Caco-2 (cell line): ENCODE results near the gene ZFP69. TPM values are rescaled to one million over a fixed set of nuclear protein-coding genes. Genes with fewer than 3 reads are reported as not detected.

Experiments
- BruUV-seq: library from RNA; stranded (reverse); fragments of 400-500 nt; replicated peaks from 2 replicates; lab custom pipeline; 2021; lab: Mats Ljungman, UMichigan
- CTCF ChIA-PET: fragments of 300-600 bp; sonication (Branson Sonifier 250); formaldehyde crosslinking; loops from one replicate; lab custom pipeline; 2022; ENCODE audit warnings: antibody characterized with exemption; lab: Charles Lee
- POLR2A ChIA-PET: fragments of 300-600 bp; sonication (Branson Sonifier 250); formaldehyde crosslinking; loops from one replicate; lab custom pipeline; 2022; ENCODE audit warnings: antibody characterized with exemption; lab: Charles Lee
- DNase-seq, 2 experiments: peaks; one replicate each; pipeline versions ENCODE4 v3.0.0 to v3.0.0-alpha.2; 2020 to 2022
- H3K27me3 ChIP-seq: replicated peaks from 2 replicates; pipeline ENCODE4 v1.6.0; 2011; ENCODE audit warnings: low read length; ENCODE audit not compliant: control insufficient read depth, insufficient read depth
- H3K36me3 ChIP-seq: 2 replicates; pipeline ENCODE4 v1.5.1; 2011; ENCODE audit warnings: low read length; ENCODE audit not compliant: control insufficient read depth, insufficient read depth
- H3K4me1 ChIP-seq: fragments of 250-450 bp; sonication (Bioruptor Pico); 2 replicates; pipeline ENCODE4 v1.5.1; 2020; ENCODE audit warnings: mild to moderate bottlenecking
- H3K4me3 ChIP-seq: 2 replicates; pipeline ENCODE4 v1.5.1; 2011; ENCODE audit warnings: low read depth, mild to moderate bottlenecking, control low read depth, low read length
- H3K9me3 ChIP-seq: fragments of 250-450 bp; sonication (Bioruptor Pico); 2 replicates; pipeline ENCODE4 v1.5.1; 2020; ENCODE audit warnings: mild to moderate bottlenecking, moderate library complexity
- H3K27ac Mint-ChIP-seq: one replicate; pipeline ENCODE4 v1.8.0; 2022; ENCODE audit warnings: mixed read lengths; ENCODE audit not compliant: unreplicated experiment
- H3K27me3 Mint-ChIP-seq: one replicate; pipeline ENCODE4 v1.8.0; 2022; ENCODE audit warnings: mixed read lengths; ENCODE audit not compliant: insufficient read depth, unreplicated experiment
- H3K36me3 Mint-ChIP-seq: one replicate; pipeline ENCODE4 v1.8.0; 2022; ENCODE audit warnings: mild to moderate bottlenecking, mixed read lengths; ENCODE audit not compliant: insufficient read depth, unreplicated experiment
- H3K4me1 Mint-ChIP-seq: one replicate; pipeline ENCODE4 v1.8.0; 2022; ENCODE audit warnings: low read depth, mixed read lengths; ENCODE audit not compliant: unreplicated experiment
- H3K4me3 Mint-ChIP-seq: one replicate; pipeline ENCODE4 v1.8.0; 2022; ENCODE audit warnings: mild to moderate bottlenecking, moderate library complexity, mixed read lengths; ENCODE audit not compliant: unreplicated experiment
- H3K9me3 Mint-ChIP-seq: one replicate; pipeline ENCODE4 v1.8.0; 2022; ENCODE audit warnings: mixed read lengths; ENCODE audit not compliant: unreplicated experiment
- CTCF ChIP-seq, 2 experiments: fragments of 200-600 bp in 1 of 2; IDR thresholded peaks; 1 replicate in 1 of 2; 2 replicates in 1 of 2; pipeline versions ENCODE4 v1.5.1 to v1.8.0; 2011 to 2022; ENCODE audit warnings: antibody characterized with exemption in 1 of 2, control low read depth in 1 of 2, inconsistent platforms in 1 of 2, low read depth in 1 of 2, low read length in 1 of 2, mild to moderate bottlenecking in 1 of 2, moderate library complexity in 1 of 2; ENCODE audit not compliant: insufficient read depth in 1 of 2, severe bottlenecking in 1 of 2, unreplicated experiment in 1 of 2
- intact Hi-C: fragments of 100-400 bp; cut with micrococcal nuclease; formaldehyde crosslinking; loops from one replicate; pipeline ENCODE4 v1.10.0; 2022; ENCODE audit not compliant: unreplicated experiment
- total RNA-seq: library from RNA; stranded (reverse); gene quantifications from 2 replicates; pipeline ENCODE4 v1.2.3, GENCODE V29; 2022

Gene ZFP69
- total RNA-seq, 1 experiment from 2014 or later, result 2.5 TPM

GRCh38 chr1:40539338-40539737 is 62.2 kb downstream of the ZFP69 start:
- BruUV-seq, result no TSS peak
- H3K4me1 Mint-ChIP-seq, result no peaks in the 10 kb centered on the region
- H3K4me1 ChIP-seq, result no peaks in the 10 kb centered on the region
- no peak overlapping the region for H3K4me3 ChIP-seq
- no peak for TF ChIP-seq CTCF (IDR thresholded peaks at IDR 0.05; ENCODE audit: insufficient read depth in 1 of 2, low read depth in 1 of 2, low read length in 1 of 2, severe bottlenecking in 1 of 2, unreplicated experiment in 1 of 2)
- no peak overlapping the region for H3K4me3 Mint-ChIP-seq
- CTCF ChIA-PET, result no interaction called here
- H3K27ac Mint-ChIP-seq, result no peak overlapping the region
- H3K36me3 ChIP-seq, result no peaks in the 10 kb centered on the region
- intact Hi-C loops, result no loop called here
- POLR2A ChIA-PET, result no interaction called here
- no peaks in the 10 kb centered on the region for H3K9me3 Mint-ChIP-seq
- no peaks in the 10 kb centered on the region for H3K27me3 Mint-ChIP-seq
- H3K27me3 ChIP-seq, result no peaks in the 10 kb centered on the region
- no peak for DNase-seq
- peaks cover 17% of the 10 kb centered on the region for H3K36me3 Mint-ChIP-seq
- no peaks in the 10 kb centered on the region for H3K9me3 ChIP-seq

Other genes starting within 250 kb of the ZFP69 start
- not detected in 2 replicates for gene TMCO2, start 229.4 kb upstream of the ZFP69 start, total RNA-seq
- 37.9 and 39.9 TPM in 2 replicates for gene ZMPSTE24, start 219.1 kb upstream of the ZFP69 start, total RNA-seq
- 0.23 and 0.39 TPM in 2 replicates for gene COL9A2, start 160.0 kb upstream of the ZFP69 start, total RNA-seq
- gene SMAP2, start 103.6 kb upstream of the ZFP69 start, total RNA-seq, result 6.8 and 7.5 TPM in 2 replicates
- gene ZFP69B, start 26.8 kb upstream of the ZFP69 start, total RNA-seq, result 1.2 TPM in 2 replicates
- gene EXO5, start 31.5 kb downstream of the ZFP69 start, total RNA-seq, result 6.4 and 9.1 TPM in 2 replicates
- 2.6 and 3.2 TPM in 2 replicates for gene ZNF684, start 54.3 kb downstream of the ZFP69 start, total RNA-seq
- 2.8 and 3.1 TPM in 2 replicates for gene RIMS3, start 188.4 kb downstream of the ZFP69 start, total RNA-seq
- 45.5 and 61.6 TPM in 2 replicates for gene NFYC, start 214.4 kb downstream of the ZFP69 start, total RNA-seq